SK-N-SH (cell line): Measurements from ENCODE around the gene TRAF2. TPM values are rescaled to one million over a fixed set of nuclear protein-coding genes. Genes with fewer than 3 reads are reported as not detected.
A peak's percentile ranks its signal among the peaks of the same experiment; 100 is the strongest.

Experiments used
- CTCF ChIA-PET: fragments of 300-600, 350-600 bp; formaldehyde crosslinking; extraction: SDS; loops from one replicate; lab custom pipeline; 2021; lab: Yijun Ruan, JAX
- POLR2A ChIA-PET: fragments of 350-600 bp; sonication (Branson Sonifier 250); formaldehyde crosslinking; extraction: SDS; loops from one replicate; lab custom pipeline; 2020; ENCODE audit warnings: antibody characterized with exemption, inconsistent platforms; lab: Yijun Ruan, JAX
- DNase-seq: peaks from one replicate; pipeline ENCODE4 v3.0.0; 2012
- H2AFZ ChIP-seq: fragments of 200-600 bp; sonication (generic); 2 replicates; pipeline ENCODE4 v1.8.1; 2016; ENCODE audit warnings: antibody characterized with exemption, mild to moderate bottlenecking, low read depth
- H3F3A ChIP-seq: fragments of 200-600 bp; sonication (generic); replicated peaks from 2 replicates; pipeline ENCODE3; 2016; ENCODE audit warnings: antibody characterized with exemption, mild to moderate bottlenecking; ENCODE audit not compliant: insufficient read depth
- H3K27ac ChIP-seq, 2 experiments: fragments of 200-500 bp in 1 of 2; fragments of 200-600 bp in 1 of 2; sonication (Bioruptor generic) in 1 of 2; sonication (generic), shearing (Covaris generic) in 1 of 2; 2 replicates each; pipeline versions ENCODE4 v1.5.1 to v1.6.1; 2014 to 2016; ENCODE audit warnings: low read depth in 2 of 2, inconsistent platforms in 1 of 2, low read length in 1 of 2, mild to moderate bottlenecking in 1 of 2, mixed read lengths in 1 of 2
- H3K27me3 ChIP-seq: fragments of 200-600 bp; sonication (generic), shearing (Covaris generic); 2 replicates; pipeline ENCODE4 v1.6.1; 2016; ENCODE audit warnings: mixed run types; ENCODE audit not compliant: insufficient read depth
- H3K36me3 ChIP-seq, 2 experiments: fragments of 200-500 bp in 1 of 2; fragments of 200-600 bp in 1 of 2; sonication (Bioruptor generic) in 1 of 2; sonication (generic) in 1 of 2; replicated peaks in 1 of 2; 2 replicates each; pipeline versions ENCODE3 to v1.5.1; 2014 to 2016; ENCODE audit warnings: low read length in 1 of 2, mild to moderate bottlenecking in 1 of 2; ENCODE audit not compliant: insufficient read depth in 2 of 2, control insufficient read depth in 1 of 2
- H3K4me1 ChIP-seq, 2 experiments: fragments of 200-500 bp in 1 of 2; fragments of 200-600 bp in 1 of 2; sonication (Bioruptor generic) in 1 of 2; sonication (generic), shearing (Covaris generic) in 1 of 2; 2 replicates each; pipeline versions ENCODE4 v1.5.1 to v1.6.1; 2014 to 2016; ENCODE audit warnings: low read depth in 1 of 2, low read length in 1 of 2, mixed run types in 1 of 2; ENCODE audit not compliant: insufficient read depth in 2 of 2, control insufficient read depth in 1 of 2
- H3K4me2 ChIP-seq: fragments of 200-600 bp; sonication (generic), shearing (Covaris generic); 2 replicates; pipeline ENCODE4 v1.6.1; 2017; ENCODE audit warnings: mixed run types
- H3K4me3 ChIP-seq, 2 experiments: fragments of 200-500 bp in 1 of 2; fragments of 200-600 bp in 1 of 2; sonication (Bioruptor generic) in 1 of 2; sonication (generic), shearing (Covaris generic) in 1 of 2; 2 replicates each; pipeline versions ENCODE4 v1.5.1 to v1.8.1; 2014 to 2016; ENCODE audit warnings: low read depth in 2 of 2, inconsistent platforms in 1 of 2, low read length in 1 of 2, mild to moderate bottlenecking in 1 of 2, mixed read lengths in 1 of 2, moderate library complexity in 1 of 2
- H3K79me2 ChIP-seq: fragments of 200-600 bp; sonication (generic); 2 replicates; pipeline ENCODE4 v1.8.1; 2017; ENCODE audit warnings: mild to moderate bottlenecking; ENCODE audit not compliant: insufficient read depth
- H3K9ac ChIP-seq: fragments of 200-600 bp; sonication (generic); 2 replicates; pipeline ENCODE4 v1.6.1; 2017; ENCODE audit warnings: mixed run types
- H3K9me2 ChIP-seq: fragments of 200-600 bp; sonication (generic); 2 replicates; pipeline ENCODE4 v1.6.1; 2017; ENCODE audit warnings: mixed run types
- H3K9me3 ChIP-seq: fragments of 200-600 bp; sonication (generic); 2 replicates; pipeline ENCODE4 v1.6.1; 2017; ENCODE audit warnings: mixed run types, mild to moderate bottlenecking, moderate library complexity
- H4K20me1 ChIP-seq: fragments of 200-600 bp; sonication (generic); 2 replicates; pipeline ENCODE4 v1.6.1; 2017; ENCODE audit warnings: mild to moderate bottlenecking, mixed run types; ENCODE audit not compliant: insufficient read depth
- ELF1 ChIP-seq: IDR thresholded peaks from 2 replicates; pipeline ENCODE4 v1.4.0; 2012
- EZH2phosphoT487 ChIP-seq: fragments of 200-600 bp; sonication (generic); IDR thresholded peaks from 2 replicates; pipeline ENCODE4 v1.6.1; 2017; ENCODE audit warnings: low read depth, mixed run types, mild to moderate bottlenecking, antibody characterized with exemption, moderate library complexity, borderline replicate concordance
- FOSL2 ChIP-seq: IDR thresholded peaks from 2 replicates; pipeline ENCODE4 v1.4.0; 2012; ENCODE audit warnings: low read depth, mild to moderate bottlenecking, moderate library complexity, borderline replicate concordance
- FOXM1 ChIP-seq: IDR thresholded peaks from 2 replicates; pipeline ENCODE4 v1.4.0; 2012; ENCODE audit warnings: low read depth, mild to moderate bottlenecking
- MAX ChIP-seq: IDR thresholded peaks from 2 replicates; pipeline ENCODE4 v1.4.0; 2012; ENCODE audit warnings: low read depth
- NFIC ChIP-seq: IDR thresholded peaks from 2 replicates; pipeline ENCODE4 v1.4.0; 2012; ENCODE audit warnings: borderline replicate concordance
- RCOR1 ChIP-seq: fragments of 150-350 bp; IDR thresholded peaks from 2 replicates; pipeline ENCODE4 v1.6.1; 2017; ENCODE audit warnings: antibody characterized with exemption, low read length
- RFX5 ChIP-seq: IDR thresholded peaks from 2 replicates; pipeline ENCODE4 v1.6.1; 2012; ENCODE audit warnings: mild to moderate bottlenecking, improper control_type of control experiment, low read length
- USF2 ChIP-seq: fragments of 150-350 bp; IDR thresholded peaks from 2 replicates; pipeline ENCODE4 v1.6.1; 2017; ENCODE audit warnings: antibody characterized with exemption, low read length, low read depth, borderline replicate concordance
- WGBS: methylation state at CpG from one replicate; pipeline ENCODE4 v1.1.6; 2017; ENCODE audit warnings: low lambda C conversion rate; 5-methylcytosine and 5-hydroxymethylcytosine counted together
- polyA plus RNA-seq, 3 experiments: library from polyadenylated mRNA; depleted of rRNA; stranded (reverse); fragments of >200 nt; gene quantifications; 2 replicates each; pipeline ENCODE4 v1.2.3, GENCODE V29; 2012
- TF ChIP-seq, protein P1 (sequence below): fragments of 200-600 bp; sonication (generic); IDR thresholded peaks from 2 replicates; pipeline ENCODE4 v1.6.1; 2017; ENCODE audit warnings: antibody characterized with exemption, mild to moderate bottlenecking, moderate library complexity

Gene TRAF2
- polyA plus RNA-seq, 1 of the 3 experiments (the other 2 are of a cell fraction), result 15.4 TPM

- no peak overlapping the region for H3K9ac ChIP-seq
- POLR2A ChIA-PET, result interaction anchor here (1.1 to 1.2 kb wide), 2 partner anchors 8 to 18 kb away, joined by 3 read pairs; no protein-coding TSS in a partner anchor
- H3K4me1 ChIP-seq, result peaks cover 0 to 13% of the 10 kb centered on the region in 2 experiments; a peak in 3 of 4 replicates
- H3F3A ChIP-seq, result no peaks in the 10 kb centered on the region
- CTCF ChIA-PET, result interaction anchor here (0.9 to 2.1 kb wide), 7 partner anchors 8 to 176 kb away, joined by 3 to 7 read pairs (median 5); partner anchors contain the start of gene AJM1
- H3K36me3 ChIP-seq, result peaks cover 13 to 37% of the 10 kb centered on the region in 2 experiments
- WGBS, result 35% methylated on average over 4 of the region's 20 CpGs
- peaks cover 10% of the 10 kb centered on the region for H3K79me2 ChIP-seq
- DNase-seq, result no peak
- no peaks in the 10 kb centered on the region for H3K9me3 ChIP-seq
- H3K4me3 ChIP-seq, result no peak overlapping the region
- no peak overlapping the region; the same call in 1 of the 2 replicates for H3K4me2 ChIP-seq
- no peaks in the 10 kb centered on the region for H3K9me2 ChIP-seq
- H3K27me3 ChIP-seq, result no peaks in the 10 kb centered on the region
- TF ChIP-seq RFX5, result no peak
- peak; percentile 75 for TF ChIP-seq NFIC
- peak; percentile 18; the same call in 1 of the 2 replicates for TF ChIP-seq MAX
- TF ChIP-seq FOXM1, result no peak
- no peak overlapping the region for H2AFZ ChIP-seq
- no peaks in the 10 kb centered on the region for H4K20me1 ChIP-seq
- peak overlapping the region; percentile 24 to 47; a peak in 2 of 4 replicates for H3K27ac ChIP-seq
Measured at GRCh38 chr9:136858844-136859757, 27.2 kb upstream of the TRAF2 start.

GRCh38 chr9:136860529-136860928 is 25.8 kb upstream of the TRAF2 start:
- H3K36me3 ChIP-seq, result peaks cover 16 to 37% of the 10 kb centered on the region in 2 experiments
- ChIA-PET CTCF (interaction anchor here (0.9 to 2.1 kb wide), 8 partner anchors 9 to 88 kb away, joined by 3 to 7 read pairs (median 4); partner anchors contain the start of gene AJM1), POLR2A (interaction anchor here (0.9 kb wide), 1 partner anchor 18 kb away, joined by 4 read pairs; the partner anchor contains the start of gene AJM1)
- no peak overlapping the region for H3K4me3 ChIP-seq
- no peaks in the 10 kb centered on the region for H3K9me2 ChIP-seq
- H3K4me1 ChIP-seq, result peaks cover 9 to 19% of the 10 kb centered on the region in 2 experiments; a peak in 3 of 4 replicates
- TF ChIP-seq EZH2phosphoT487, result no peak
- TF ChIP-seq FOSL2, result no peak
- TF ChIP-seq, protein P1, sequence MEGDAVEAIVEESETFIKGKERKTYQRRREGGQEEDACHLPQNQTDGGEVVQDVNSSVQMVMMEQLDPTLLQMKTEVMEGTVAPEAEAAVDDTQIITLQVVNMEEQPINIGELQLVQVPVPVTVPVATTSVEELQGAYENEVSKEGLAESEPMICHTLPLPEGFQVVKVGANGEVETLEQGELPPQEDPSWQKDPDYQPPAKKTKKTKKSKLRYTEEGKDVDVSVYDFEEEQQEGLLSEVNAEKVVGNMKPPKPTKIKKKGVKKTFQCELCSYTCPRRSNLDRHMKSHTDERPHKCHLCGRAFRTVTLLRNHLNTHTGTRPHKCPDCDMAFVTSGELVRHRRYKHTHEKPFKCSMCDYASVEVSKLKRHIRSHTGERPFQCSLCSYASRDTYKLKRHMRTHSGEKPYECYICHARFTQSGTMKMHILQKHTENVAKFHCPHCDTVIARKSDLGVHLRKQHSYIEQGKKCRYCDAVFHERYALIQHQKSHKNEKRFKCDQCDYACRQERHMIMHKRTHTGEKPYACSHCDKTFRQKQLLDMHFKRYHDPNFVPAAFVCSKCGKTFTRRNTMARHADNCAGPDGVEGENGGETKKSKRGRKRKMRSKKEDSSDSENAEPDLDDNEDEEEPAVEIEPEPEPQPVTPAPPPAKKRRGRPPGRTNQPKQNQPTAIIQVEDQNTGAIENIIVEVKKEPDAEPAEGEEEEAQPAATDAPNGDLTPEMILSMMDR, result no peak
- no peak for TF ChIP-seq USF2
- TF ChIP-seq RCOR1, result no peak
- TF ChIP-seq ELF1, result no peak
- no peaks in the 10 kb centered on the region for H3K9me3 ChIP-seq
- H3F3A ChIP-seq, result no peaks in the 10 kb centered on the region
- no peaks in the 10 kb centered on the region for H3K27me3 ChIP-seq
- no peak overlapping the region for H3K9ac ChIP-seq
- 94% methylated on average over 6 of the region's 9 CpGs for WGBS
- H3K79me2 ChIP-seq, result peaks cover 25% of the 10 kb centered on the region
- DNase-seq, result no peak
- H2AFZ ChIP-seq, result no peak overlapping the region
- no peaks in the 10 kb centered on the region for H4K20me1 ChIP-seq
- no peak overlapping the region for H3K4me2 ChIP-seq
- H3K27ac ChIP-seq, result no peak overlapping the region
